Coronary artery (tissue), 2 donors: ENCODE measurements around the gene SERGEF.

ENCODE experiments used
- DNase-seq: peaks from one replicate; pipeline ENCODE4 v3.0.0-alpha.2; 2017; ENCODE audit warnings: low spot score
- H3K27ac ChIP-seq, 2 donors: fragments of 200-600 bp; sonication (generic); one replicate each; pipeline ENCODE4 v1.5.1; 2016 to 2019
- H3K4me3 ChIP-seq: fragments of 200-600 bp; sonication (generic); 2 replicates; pipeline ENCODE4 v1.5.1; 2016; ENCODE audit warnings: mild to moderate bottlenecking, moderate library complexity
- TF ChIP-seq, protein P1 (sequence below): fragments of 200-600 bp; sonication (generic); IDR thresholded peaks from one replicate; pipeline ENCODE4 v1.5.1; 2019; ENCODE audit warnings: antibody characterized with exemption

The SERGEF gene

DNA sequence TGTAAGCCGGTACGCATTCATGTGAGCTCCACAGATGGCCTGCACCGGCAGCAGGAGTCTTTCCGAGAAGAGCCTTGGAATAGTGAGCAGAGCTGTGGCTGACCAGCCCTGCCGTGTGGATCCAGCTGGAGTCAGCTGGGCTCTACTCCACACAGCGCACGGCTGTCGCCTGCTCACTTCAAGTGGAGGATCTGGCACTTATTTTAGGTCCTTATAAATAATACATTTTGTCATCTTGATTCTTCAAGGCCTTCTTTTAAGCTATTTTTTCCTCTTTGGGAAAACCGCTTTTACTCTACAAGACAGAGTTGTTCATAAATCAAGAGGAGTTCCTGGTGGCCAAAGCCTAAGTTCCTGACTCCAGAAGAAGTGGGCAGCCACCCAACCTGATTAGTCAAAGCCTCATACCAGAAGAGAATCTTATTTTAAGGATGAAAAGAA is 184.5 kb downstream of the SERGEF start:
- no peak for DNase-seq
- H3K4me3 ChIP-seq = no peak overlapping the region
- no peak overlapping the region for H3K27ac ChIP-seq
- TF ChIP-seq, protein P1, sequence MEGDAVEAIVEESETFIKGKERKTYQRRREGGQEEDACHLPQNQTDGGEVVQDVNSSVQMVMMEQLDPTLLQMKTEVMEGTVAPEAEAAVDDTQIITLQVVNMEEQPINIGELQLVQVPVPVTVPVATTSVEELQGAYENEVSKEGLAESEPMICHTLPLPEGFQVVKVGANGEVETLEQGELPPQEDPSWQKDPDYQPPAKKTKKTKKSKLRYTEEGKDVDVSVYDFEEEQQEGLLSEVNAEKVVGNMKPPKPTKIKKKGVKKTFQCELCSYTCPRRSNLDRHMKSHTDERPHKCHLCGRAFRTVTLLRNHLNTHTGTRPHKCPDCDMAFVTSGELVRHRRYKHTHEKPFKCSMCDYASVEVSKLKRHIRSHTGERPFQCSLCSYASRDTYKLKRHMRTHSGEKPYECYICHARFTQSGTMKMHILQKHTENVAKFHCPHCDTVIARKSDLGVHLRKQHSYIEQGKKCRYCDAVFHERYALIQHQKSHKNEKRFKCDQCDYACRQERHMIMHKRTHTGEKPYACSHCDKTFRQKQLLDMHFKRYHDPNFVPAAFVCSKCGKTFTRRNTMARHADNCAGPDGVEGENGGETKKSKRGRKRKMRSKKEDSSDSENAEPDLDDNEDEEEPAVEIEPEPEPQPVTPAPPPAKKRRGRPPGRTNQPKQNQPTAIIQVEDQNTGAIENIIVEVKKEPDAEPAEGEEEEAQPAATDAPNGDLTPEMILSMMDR = no peak

DNA sequence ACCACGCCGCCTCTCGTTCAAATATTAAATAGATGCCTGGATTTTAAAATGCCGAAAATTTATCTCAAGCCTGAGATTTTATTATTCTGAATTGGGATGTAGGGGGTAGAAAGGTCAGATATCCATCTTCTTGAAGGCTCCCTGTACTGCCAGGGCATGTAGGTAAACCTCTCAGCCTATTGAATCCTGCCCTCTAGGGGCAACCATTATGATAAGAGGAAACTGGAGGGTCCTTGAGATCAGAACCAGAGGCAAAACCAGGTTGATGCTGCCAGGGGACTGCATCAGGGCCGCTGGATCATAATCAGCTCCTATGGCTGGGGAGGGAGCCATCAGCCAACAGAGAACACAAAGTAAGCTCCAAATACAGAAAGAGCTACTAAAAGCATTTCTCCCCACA is 185.8 kb downstream of the SERGEF start:
- H3K27ac ChIP-seq = no peak overlapping the region
- DNase-seq = no peak
- no peak overlapping the region for H3K4me3 ChIP-seq
- TF ChIP-seq, protein P1 = no peak

DNA sequence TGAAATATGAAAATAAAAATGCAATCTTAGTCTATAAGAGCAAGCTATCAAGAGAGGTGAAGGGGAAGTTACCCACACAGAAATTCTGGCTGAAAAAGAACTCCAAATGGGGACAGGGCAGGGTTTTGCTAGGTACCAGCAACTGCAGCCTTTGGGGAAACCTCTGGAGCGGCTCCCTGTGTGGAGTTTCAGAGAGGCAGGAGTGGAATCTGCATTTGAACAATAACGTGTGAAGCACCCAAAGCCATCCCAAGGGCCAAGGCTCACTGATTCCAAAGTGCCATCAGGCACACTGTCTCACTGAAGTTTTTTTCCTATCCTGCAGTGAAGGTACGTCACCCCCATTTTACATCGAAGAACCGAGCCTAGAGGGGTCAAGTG is 190.5 kb downstream of the SERGEF start:
- DNase-seq = no peak
- Histone ChIP-seq H3K27ac (peak overlapping the region in 1 of 2 donors; percentile 31), H3K4me3 (no peak overlapping the region)
- TF ChIP-seq, protein P1 = no peak

DNA sequence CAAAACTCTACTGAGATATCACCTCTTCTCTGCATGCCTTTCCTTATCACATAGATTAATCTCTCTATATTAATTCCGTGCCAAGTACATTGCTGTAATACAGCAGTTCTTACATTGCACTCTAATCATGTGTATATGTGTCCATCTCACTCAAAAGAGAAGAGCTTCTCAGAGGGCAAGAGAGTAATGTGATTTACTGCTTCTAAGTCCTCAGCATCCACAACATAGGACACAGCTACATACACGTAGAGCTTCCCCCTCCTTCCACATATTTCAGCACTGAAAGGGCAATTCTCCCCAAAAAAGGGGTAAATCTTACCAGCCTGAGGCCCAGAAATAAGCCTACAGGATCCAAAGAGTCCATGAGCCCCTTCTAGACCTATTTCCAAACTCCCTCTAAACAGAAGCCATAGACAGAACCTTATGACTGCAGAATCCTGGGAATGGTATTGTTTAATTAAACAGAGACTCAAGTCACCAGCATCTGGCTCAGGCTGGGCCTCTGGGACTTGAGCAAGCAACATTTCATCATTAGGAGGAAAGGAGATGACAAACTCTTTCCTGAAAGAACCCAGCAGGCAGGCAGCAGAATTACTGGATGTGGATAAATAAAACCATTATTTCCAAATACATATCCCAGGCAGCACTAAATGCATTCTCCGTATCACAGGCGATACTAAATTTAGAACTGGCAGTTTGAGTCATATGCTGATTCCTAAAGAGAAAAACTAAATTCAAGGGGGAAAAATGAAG is 191.0 kb downstream of the SERGEF start:
- Histone ChIP-seq H3K27ac (no peak overlapping the region), H3K4me3 (no peak overlapping the region)
- no peak for DNase-seq
- TF ChIP-seq, protein P1 = no peak

DNA sequence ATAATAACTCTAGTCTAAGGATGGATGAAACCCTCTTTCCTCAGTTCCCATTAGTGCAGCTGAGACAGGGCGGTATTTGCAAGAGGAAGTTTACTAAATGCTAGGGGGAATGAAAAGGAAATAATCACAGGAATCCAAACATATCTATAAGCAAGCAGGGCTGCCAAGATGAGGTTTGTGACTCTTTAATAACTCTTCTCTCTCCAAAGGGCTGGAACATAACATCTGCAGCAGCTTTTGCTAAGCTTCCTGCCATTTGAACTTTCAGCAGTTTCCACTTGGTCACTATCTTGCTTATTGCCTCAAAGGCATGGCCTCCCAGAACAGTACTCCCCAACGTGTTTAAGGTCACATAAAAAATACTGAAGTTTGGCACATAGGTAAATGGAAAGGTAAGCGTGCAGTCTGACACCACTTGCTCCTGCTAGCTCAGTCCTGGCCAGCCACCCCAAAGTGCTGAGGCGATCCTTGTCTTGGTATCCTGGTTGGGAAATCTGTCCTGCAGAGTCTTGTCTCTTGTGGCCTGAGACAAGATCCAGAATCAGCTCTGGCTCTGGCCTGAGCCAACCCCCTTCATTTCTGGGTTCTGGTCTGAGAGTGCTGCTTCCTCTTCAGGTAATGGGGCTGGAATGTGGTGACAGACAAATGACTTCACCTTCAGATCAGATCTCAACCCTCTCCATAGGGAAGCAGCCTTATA is 196.5 kb downstream of the SERGEF start:
- TF ChIP-seq, protein P1 = no peak
- Histone ChIP-seq H3K27ac (no peak overlapping the region), H3K4me3 (no peak overlapping the region)
- DNase-seq = no peak

DNA sequence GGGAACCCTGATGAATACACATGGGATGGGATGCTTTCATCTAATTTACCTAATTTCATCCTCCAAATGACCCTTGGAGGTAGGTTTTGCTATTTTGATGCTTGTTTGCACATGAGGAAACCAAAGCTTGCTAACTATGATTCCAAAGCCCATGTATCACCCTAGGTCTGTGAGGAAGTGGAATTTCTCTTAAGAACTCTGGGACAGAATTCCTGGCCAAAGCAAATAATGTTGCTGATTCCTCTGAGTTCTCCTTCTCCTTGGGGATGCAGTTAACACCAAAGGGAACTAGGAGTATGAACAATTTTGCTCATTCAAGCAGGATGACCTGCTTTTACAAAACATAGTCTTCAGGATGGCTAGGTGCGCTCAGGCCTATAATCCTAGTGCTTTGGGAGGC is 198.3 kb downstream of the SERGEF start:
- TF ChIP-seq, protein P1 = no peak
- DNase-seq = no peak
- H3K4me3 ChIP-seq = no peak overlapping the region
- H3K27ac ChIP-seq = no peak overlapping the region
